GM12864 (cell line): Measurements from ENCODE around the gene DAGLA.

Experiments
- DNase-seq: peaks from one replicate; pipeline ENCODE4 v3.0.0-alpha.2; 2011; ENCODE audit warnings: low read depth
- H3K4me3 ChIP-seq: 2 replicates; pipeline ENCODE4 v1.5.1; 2011; ENCODE audit warnings: mild to moderate bottlenecking, low read depth, low read length, control low read depth
- TF ChIP-seq, protein P1 (sequence below): IDR thresholded peaks from 2 replicates; pipeline ENCODE4 v1.5.1; 2011; ENCODE audit warnings: low read depth, mild to moderate bottlenecking, moderate library complexity, low read length, control low read depth, inconsistent platforms; ENCODE audit errors: missing control alignments

DAGLA gene

DNA sequence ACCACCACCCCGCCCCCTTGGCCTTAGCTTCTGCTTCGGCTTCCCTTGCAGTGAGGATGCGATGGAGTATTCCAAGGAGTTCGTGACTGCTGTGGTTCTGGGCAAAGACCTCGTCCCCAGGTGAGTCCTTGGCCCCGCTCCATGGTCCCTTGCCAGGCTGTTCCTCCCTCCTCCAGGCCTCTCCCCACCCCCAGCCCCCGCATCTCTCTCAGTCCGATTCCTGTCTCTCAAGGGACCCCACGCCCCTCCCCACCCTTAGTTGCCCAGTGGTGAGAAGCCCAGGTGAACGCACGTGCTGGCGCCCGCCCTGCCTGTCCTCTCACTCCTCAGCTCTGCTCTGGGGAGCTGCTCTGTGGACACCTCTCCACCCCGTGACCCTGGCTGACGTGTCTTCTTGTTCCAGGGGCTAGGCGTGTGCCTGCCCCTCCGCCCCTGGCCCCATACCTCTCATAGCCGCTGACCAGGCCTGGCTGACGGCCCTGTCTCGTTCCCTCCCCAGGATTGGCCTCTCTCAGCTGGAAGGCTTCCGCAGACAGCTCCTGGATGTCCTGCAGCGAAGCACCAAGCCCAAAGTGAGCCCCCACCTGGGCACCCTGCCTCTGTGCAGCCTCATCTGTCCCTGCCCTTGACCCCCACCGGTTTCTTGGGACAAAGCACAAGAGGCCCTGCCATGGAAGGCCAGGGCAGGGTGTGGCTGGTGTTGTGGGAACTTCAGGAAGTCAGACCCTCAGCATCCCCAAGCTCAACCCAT, 57.6 kb downstream of the DAGLA start:
- no peak overlapping the region for H3K4me3 ChIP-seq
- no peak for DNase-seq
- TF ChIP-seq, protein P1, sequence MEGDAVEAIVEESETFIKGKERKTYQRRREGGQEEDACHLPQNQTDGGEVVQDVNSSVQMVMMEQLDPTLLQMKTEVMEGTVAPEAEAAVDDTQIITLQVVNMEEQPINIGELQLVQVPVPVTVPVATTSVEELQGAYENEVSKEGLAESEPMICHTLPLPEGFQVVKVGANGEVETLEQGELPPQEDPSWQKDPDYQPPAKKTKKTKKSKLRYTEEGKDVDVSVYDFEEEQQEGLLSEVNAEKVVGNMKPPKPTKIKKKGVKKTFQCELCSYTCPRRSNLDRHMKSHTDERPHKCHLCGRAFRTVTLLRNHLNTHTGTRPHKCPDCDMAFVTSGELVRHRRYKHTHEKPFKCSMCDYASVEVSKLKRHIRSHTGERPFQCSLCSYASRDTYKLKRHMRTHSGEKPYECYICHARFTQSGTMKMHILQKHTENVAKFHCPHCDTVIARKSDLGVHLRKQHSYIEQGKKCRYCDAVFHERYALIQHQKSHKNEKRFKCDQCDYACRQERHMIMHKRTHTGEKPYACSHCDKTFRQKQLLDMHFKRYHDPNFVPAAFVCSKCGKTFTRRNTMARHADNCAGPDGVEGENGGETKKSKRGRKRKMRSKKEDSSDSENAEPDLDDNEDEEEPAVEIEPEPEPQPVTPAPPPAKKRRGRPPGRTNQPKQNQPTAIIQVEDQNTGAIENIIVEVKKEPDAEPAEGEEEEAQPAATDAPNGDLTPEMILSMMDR, result no peak

- H3K4me3 ChIP-seq, result no peak overlapping the region
- no peak for DNase-seq
- TF ChIP-seq, protein P1, result no peak
Observed at GRCh38 chr11:61738776-61739175, 58.6 kb downstream of the DAGLA start.

- DNase-seq, result no peak
- H3K4me3 ChIP-seq, result no peak overlapping the region
- TF ChIP-seq, protein P1, result no peak
Observed at GRCh38 chr11:61739413-61739812, 59.2 kb downstream of the DAGLA start.

DNA sequence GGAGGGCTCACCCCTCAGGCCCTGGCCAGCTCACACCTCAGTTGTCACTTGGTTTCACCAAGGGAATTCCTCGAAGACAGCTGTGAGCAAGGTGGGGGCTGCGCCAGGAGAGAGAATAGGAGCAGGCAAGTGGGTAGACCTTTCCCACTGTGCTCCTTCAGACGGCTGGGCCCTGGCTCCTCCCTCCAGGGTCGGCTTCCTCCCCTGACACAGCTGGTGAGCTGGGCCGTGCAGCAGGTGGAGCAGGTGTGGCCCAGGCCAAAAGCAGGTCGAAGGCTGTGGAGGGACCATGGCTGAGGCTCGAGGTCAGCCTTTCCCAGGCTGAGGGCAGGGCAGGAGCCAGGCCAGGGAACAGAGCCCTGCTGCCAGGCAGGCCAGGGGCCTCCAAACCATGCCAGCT, 59.8 kb downstream of the DAGLA start:
- H3K4me3 ChIP-seq, result no peak overlapping the region
- no peak for DNase-seq
- TF ChIP-seq, protein P1, result no peak

DNA sequence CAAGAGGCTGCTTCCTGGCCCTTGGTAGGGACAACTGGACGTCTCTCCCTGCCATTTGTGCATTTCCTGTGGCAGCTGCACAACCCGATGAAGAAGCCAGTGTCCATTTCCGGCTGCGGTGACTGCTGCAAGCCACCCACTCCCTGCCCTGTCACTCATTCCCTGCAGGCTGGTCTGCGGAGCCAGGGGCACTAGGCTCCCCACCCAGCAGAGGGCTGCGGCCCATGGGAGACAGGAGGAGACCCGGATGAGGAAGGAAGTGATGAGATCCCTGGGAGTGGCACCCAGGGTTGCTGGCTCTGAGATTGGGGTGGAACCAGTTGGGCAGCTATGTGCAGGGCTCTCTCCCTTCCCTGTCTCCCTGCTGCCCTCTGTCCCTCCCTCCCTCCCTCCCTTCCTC, 62.2 kb downstream of the DAGLA start:
- H3K4me3 ChIP-seq, result no peak overlapping the region
- TF ChIP-seq, protein P1, result no peak
- no peak for DNase-seq

GRCh38 chr11:61743486-61744095, 63.4 kb downstream of the DAGLA start:
- no peak for DNase-seq
- TF ChIP-seq, protein P1, result no peak

GRCh38 chr11:61744181-61744580, 64.0 kb downstream of the DAGLA start:
- no peak for DNase-seq
- H3K4me3 ChIP-seq, result no peak overlapping the region
- TF ChIP-seq, protein P1, result no peak

More at GRCh38 chr11:61743486-61744095, 63.4 kb downstream of the DAGLA start:
- no peak overlapping the region for H3K4me3 ChIP-seq
